H1 (cell line): ENCODE results near the gene DDX11. TPM values are rescaled to one million over a fixed set of nuclear protein-coding genes. Genes with fewer than 3 reads are reported as not detected.

Experiments used
- BACH1 ChIP-seq: IDR thresholded peaks from 2 replicates; pipeline ENCODE4 v1.6.1; 2012; ENCODE audit warnings: low read length, improper control_type of control experiment
- HDAC2 ChIP-seq, 2 experiments: fragments of 300-600 bp in 1 of 2; sonication (generic) in 1 of 2; IDR thresholded peaks; 2 replicates each; pipeline ENCODE4 v1.6.1; 2011 to 2012; ENCODE audit warnings: low read depth in 2 of 2, low read length in 2 of 2, mild to moderate bottlenecking in 2 of 2, moderate library complexity in 2 of 2, borderline replicate concordance in 1 of 2, inconsistent platforms in 1 of 2
- SIX5 ChIP-seq: IDR thresholded peaks from 2 replicates; pipeline ENCODE4 v1.6.1; 2011; ENCODE audit warnings: mild to moderate bottlenecking, low read depth, low read length
- SRF ChIP-seq: IDR thresholded peaks from 2 replicates; pipeline ENCODE4 v1.6.1; 2011; ENCODE audit warnings: mild to moderate bottlenecking, low read depth, low read length, moderate library complexity
- polyA plus RNA-seq, 7 experiments: library from polyadenylated mRNA; depleted of rRNA in 3 of 7; stranded (reverse) in 5 of 7; unstranded in 2 of 7; fragments of >200 nt in 5 of 7; fragments of 200-250 nt in 2 of 7; gene quantifications; 1 replicate in 5 of 7; 2 replicates in 1 of 7; 4 replicates in 1 of 7; pipeline versions ENCODE4 v1.2.1 to v1.2.3, GENCODE V29; 2011 to 2013; ENCODE audit warnings: missing spikeins in 2 of 7, mixed read lengths in 2 of 7
- total RNA-seq: library from RNA; stranded (reverse); fragmentation: NEBNext Ultra II Directional; extraction: Animal tissue kit (Norgen Biotek cat#: 25700); gene quantifications from 2 replicates; pipeline ENCODE4 v1.2.1, GENCODE V29; 2021

The DDX11 gene
- total and polyA plus RNA-seq, 2 of the 8 experiments (the other 6 are each of a cell fraction or from before 2014, with no cell fraction given): 61.6 to 141 TPM

GRCh38 chr12:31119803-31120211 lies 46.1 kb downstream of the DDX11 start (continued):
- TF ChIP-seq HDAC2 (IDR thresholded peaks at IDR 0.05; ENCODE audit: borderline replicate concordance in 1 of 2, low read depth in 2 of 2, low read length in 2 of 2) (no peak), SRF (no peak), BACH1 (no peak), SIX5 (no peak)
